Fibroblast of gingiva (primary cell): ENCODE measurements around the gene HOXB6.

ENCODE experiments used
- DNase-seq: peaks from one replicate; pipeline ENCODE4 v3.0.0-alpha.2; 2011; ENCODE audit warnings: low read depth

HOXB6 gene

DNA sequence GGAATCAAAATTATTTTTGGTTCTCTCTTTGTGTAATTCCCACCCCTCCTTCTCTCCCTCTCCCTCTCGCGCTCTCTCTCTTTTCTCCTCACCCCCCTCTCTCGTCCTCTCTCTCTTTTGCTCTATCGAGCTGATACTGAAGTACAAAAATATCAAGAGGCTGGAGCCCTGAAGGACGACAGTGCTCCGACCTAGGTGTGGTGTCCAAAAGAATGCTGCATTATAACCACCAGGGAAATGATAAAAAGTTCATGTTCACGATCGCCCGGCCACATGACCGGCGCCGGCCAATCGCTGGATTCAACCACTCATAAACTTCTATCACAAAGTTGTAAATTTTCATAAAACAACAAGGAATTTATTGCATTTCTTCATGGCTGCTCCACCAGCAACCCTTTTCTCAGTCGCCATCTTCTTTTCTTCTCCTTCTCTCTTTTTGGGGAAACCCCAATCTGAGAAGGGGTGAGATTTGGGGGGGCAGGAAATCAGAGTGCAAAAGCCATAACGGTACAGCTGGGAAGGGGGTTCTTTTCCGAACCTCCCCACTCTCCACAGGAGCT is at the start of gene HOXB6:
TSS of gene HOXB6 (minus strand) at position 217 of the 560 bp plus-strand sequence. CDS start 6,836 bp downstream, outside the sequence.
- no peak for DNase-seq

DNA sequence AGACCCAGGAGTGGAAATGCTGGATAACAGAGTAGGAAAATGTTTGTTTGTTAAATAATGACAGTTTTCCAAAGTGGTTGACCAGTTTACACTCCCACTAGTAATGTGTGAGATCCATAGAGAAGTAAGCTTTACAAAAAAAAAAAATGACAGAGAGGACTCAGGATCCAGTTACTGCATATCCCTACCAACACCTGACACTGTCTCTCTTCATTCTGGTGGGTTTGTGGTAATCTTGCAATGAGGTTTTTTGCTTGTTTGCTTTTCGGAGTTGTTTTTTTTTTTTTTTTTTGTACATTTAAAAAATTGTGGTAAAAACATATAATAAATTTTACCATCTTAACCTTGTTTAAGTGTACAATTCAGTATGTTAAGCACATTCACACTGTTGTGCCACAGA is 45.0 kb upstream of the HOXB6 start:
- DNase-seq, result no peak

DNA sequence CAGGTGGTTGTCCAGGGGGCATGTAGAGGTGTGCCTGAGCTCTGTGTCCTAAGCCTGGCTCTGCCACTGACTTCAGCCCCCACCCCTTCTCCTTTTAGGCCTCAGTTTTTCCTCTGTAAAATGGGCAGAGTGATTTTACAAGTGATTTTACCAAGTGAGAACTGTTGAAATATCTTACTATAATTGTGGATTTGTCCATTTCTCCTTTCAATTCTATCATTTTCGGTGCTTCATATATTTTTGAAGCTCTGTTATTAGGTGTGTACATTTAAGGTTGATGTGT is 43.1 kb upstream of the HOXB6 start:
- DNase-seq, result no peak

DNA sequence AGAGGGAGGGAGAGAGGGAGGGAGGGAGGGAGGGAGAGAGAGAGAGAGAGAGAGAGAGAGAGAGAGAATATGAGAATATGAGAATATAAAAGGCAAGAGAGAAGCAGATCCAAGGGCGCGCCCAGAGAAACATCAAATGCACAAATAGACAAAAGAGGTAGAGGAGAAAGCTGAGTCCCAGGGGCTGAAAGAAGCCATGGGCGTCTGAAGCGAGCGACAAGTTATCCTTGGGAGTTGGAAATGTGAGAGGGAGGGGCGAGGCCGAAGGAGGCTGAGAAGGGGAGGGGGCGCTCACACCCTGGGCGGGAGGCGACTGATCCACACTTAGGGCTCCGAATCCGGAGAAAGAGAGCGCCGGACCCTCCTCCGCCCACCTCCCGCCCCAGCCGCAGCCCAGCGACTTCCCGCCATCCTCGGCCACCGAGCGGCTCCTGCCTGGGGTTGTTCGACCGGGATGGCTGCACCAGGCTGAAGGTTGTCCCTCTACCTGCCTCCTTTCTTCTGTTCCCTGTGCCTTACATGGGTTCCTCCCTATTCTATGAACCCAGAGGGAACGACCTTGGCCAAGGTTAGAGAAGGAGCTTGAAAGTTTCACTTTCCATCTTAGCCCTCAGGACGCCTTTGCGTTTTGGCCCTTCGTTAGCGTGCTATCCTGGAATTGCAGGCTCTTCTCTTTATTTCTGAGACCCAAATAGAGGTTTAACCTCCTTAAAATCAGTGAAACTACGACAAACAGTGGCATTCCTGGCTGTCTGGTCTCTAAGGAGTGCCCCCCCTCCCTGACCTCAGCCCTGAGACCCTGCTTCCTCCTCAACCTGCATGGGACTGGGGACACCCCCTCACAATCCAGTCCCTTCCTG is 42.5 kb upstream of the HOXB6 start:
- no peak for DNase-seq

DNA sequence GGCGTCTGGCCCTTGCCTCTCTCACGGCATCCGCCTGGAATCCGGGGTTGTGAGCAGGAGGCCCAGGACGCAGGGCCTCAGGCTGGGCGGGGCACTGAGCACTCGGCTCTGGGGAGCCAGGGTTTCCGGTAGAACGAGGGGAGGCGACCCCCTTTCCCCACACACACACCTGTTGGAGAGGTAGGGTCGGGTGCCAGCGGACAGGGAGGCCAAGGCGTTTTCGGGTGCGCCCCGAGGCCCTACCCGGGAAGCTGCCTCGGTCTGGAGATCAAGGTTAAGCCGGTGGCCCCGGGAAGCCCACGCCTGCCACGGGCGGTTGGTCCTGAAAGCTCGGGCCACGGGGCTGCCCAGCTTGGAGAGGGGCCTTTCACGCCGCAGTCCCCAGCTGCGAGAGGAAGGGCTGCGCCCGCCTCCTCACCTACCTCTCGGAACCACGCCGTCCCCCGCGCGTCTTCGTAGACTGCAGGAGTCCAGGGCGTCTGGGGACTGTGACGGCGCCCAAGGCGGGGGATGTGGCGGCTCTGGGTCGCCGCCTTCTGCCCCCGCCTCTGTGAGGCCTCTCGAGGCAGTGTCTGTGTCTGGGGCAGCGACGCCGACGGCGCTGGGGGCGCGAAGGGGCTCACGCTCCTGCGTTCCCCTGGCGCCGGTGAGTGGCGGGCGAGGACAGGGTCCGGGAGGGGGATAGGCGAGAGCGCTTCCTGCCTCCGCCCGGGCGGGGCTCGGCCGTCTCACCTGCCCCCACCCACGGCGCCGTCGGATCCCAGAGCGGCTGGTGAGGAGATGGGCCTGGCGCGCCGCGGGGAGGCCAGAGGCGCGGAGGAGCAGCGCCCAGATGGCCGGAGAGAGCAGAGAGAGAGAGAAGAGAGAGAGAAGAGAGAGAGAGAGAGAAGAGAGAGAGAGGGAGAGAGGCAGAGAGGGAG is 41.7 kb upstream of the HOXB6 start:
- no peak for DNase-seq

DNA sequence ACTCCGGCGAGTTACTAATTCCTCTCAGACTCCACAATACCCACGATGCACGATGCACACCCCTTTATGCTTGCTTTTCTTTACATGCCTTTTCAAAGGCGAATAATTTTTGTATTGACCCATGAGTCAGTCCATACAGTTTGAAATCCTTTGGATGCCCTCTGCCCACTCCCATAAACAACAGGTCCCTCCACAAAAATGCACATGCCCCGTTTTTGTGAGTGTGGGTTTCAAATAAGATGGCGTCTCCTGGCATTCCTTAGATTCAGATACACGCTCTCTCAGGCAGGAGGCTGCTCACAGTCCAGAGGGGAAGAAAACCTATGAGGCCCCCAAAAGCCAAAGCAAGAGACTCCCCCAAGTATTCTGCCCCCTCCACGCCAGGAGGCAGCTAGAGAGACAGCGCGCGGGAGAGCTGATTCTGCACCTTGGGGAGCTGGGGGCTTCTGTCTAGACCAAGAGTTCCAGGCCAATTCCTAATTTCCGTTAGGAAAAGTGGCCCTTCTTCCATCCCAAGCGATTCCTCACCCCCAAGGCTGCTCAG is 40.9 kb upstream of the HOXB6 start:
- no peak for DNase-seq

DNA sequence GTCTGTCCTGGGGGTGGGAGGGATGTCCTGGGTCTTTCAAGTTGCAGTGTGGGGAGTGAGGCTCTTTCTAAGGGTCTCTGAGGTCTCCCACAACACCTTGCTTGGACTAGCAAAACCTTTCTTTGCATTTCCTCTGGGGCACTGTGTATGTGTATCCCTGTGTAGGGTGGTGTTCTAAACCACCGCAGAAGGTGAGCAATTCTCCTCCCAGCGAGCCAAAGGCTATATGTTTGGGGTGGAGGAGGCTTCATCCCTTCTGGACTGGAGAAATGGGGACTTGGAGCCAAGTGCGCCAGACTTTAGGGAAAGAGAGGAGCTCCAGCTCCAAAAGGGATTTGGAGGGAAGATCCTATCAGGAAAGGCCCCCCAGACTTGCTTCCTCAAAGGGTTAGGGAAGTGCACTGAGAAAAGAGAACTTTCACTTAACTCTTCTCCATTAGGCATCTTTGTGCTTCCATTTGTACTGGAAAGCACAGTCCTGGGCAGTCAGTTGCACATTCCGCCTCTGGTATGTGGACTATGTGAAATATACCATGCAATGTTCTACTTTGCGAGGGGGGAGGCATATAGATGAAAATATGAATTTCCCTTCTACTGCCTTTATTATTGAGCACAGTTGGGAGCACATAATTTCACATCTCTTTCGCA is 40.2 kb upstream of the HOXB6 start:
- no peak for DNase-seq

- DNase-seq, result no peak
These were observed 39.4 kb upstream of the HOXB6 start for GRCh38 chr17:48644159-48644558.

DNA sequence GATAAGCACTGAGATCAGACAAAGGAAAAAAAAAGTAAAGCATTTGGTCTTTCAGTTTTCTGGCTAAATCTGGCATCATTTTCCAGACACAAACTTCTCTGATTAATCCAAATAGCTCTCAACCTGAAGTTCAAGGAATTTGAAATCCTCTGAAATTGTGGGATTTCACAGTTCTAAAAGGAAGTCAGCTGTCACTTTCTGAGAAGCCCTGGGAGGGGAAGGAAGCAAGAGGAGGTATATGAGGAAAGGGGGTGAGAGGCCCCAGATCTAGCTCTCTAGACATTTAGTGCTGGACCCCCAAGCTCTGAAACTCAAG is 38.9 kb upstream of the HOXB6 start:
- no peak for DNase-seq

DNA sequence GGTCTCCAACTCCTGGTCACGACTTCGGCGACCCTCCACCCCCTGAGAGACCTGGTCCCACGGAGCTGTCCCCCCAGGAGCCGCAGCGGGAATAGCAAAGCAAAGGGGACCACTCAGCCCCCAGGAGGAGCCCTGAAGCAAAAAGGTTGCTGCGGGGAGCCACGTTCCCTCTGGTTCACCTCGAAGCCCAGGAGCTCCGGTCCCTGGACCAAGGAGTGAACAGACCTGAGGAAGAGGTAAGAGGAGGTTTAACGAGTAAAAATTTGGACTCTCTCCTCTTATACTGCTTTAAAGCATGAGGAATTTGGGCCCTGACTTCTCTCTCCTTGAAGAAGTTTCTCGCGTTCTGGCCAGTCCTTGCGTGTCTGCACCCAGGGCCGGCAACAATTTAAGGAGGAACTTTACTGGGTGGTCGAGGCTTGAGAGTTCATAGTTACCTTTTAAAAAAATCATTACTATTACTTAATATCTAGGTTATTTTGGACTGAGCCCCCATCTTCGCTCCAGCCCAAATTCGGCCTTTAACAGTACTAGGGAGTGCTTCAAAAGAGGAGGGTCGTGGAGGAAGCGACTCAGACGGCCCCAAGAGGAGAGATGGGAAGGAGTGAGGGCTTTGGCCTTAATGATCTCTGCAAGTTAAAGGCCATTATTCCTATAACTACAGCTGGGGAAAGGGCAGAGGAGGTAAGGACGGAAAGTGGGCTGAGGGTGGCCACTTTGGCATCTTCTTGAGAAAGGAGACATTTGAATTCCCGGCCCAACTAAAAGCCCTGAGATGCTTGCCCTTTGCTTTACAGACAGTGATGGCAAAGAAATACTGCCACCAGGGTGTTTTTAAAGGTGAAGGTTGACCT is 38.3 kb upstream of the HOXB6 start:
- no peak for DNase-seq

- no peak for DNase-seq
These were observed 37.5 kb upstream of the HOXB6 start for GRCh38 chr17:48642059-48642842.

GRCh38 chr17:48641541-48642058 is 36.8 kb upstream of the HOXB6 start:
- no peak for DNase-seq

GRCh38 chr17:48640858-48641180 is 36.0 kb upstream of the HOXB6 start:
- no peak for DNase-seq

- DNase-seq, result no peak
These were observed 35.4 kb upstream of the HOXB6 start for GRCh38 chr17:48639982-48640857.

GRCh38 chr17:48639136-48639535 is 34.4 kb upstream of the HOXB6 start:
- no peak for DNase-seq

DNA sequence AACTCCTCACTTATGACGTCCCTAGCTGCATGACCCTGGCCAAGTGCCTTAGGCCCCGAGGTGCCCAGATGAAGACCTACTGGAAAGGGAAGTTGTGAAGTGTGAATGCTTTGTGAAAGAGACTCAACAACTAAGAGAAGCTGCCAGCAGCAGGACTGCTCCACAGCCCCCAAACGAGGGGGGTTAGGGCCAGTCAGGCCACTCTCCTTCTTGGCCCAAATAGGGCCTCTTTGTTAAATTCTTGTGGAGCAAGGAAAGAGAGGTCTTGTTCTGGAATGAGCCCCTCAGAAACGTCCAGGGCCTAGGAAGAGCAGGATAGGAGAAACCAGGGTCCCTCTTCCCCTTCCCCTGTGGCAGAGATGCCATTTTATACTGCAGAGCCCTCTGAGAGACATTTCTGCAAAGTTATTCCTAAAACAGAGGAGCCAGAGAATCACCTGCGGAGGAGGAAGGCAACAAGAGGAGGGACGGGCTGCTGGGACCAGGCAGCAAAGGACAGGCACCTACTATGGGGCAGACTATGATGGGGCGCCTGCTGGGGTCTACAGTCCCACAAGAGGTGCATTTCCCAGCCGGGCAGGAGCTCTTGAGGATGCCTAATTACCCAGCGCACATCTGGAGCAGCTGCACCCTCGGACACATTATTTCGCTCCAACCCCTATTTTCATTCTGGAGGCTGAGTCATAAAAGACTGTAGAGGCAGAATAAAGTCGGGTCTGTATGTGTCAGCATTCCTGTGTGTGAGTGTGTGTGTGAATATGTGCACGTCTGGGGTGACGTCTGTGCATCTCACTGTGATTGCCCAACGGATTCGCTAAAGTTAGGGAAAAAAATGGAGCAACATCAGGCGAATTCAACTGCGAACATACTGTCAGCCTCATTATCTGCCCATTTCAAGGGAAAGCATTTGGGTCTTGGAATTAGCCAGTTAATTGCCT is 32.8 kb upstream of the HOXB6 start:
- no peak for DNase-seq

DNA sequence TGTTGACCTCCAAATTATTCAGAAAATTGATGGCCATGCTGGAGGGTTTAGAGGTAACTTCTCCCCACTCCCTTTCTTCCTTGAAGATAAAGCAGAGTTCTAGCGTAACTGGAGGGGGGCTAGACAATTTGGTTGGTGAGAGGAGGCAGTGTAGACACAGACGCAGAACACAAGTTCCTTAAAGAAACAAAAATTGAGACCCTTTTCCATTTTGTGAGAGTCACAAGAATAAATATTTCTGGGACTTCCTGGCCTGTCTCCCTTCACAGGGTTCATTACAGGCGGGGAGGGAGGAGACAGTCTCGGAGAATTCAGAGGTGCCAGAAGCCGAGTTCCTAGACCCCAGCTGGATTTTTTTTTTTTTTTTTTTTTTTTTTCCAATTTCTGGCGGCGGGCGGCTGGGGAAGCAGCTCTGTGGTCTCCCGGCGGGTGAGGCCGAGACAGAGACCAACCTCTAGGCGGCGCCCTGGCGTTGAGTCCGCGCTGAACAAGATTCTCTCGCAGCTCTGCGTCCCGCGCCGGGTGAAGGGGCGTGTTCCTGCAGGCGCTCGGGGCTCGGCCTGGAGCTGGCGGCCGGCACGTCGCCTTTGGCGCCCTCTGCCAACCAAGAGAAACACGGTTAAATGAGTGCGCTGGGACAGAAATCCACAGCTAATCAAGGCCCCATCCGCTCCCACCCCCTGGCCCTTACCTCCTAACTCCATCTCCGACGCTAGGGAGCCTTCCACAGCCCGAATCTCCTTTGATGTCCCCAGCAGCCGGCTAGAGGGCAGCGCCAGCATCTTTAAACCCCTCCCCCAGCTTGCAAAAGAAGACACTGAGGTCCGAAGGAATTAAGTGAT is 31.6 kb upstream of the HOXB6 start:
- DNase-seq, result no peak
